Measurements from ENCODE around the gene CHAT. TPM values are rescaled to one million over a fixed set of nuclear protein-coding genes. Genes with fewer than 3 reads are reported as not detected.

CHAT gene
- total RNA-seq, 1 donor from 2014 or later: not detected

- no peak overlapping the region for H3K4me3 ChIP-seq (ENCODE audit: low read depth, low read length)
- no peak for TF ChIP-seq CTCF (conservative IDR thresholded peaks at IDR 0.05; ENCODE audit: low read depth, low read length)
- DNase-seq (ENCODE audit: low read depth): no peak
Measured at GRCh38 chr10:49616421-49617101, 2.7 kb downstream of the CHAT start.

GRCh38 chr10:49617121-49618020 is 3.5 kb downstream of the CHAT start:
- no peak for TF ChIP-seq CTCF (conservative IDR thresholded peaks at IDR 0.05; ENCODE audit: low read depth, low read length)
- DNase-seq (ENCODE audit: low read depth): no peak
- H3K4me3 ChIP-seq (ENCODE audit: low read depth, low read length): no peak overlapping the region

- TF ChIP-seq CTCF (conservative IDR thresholded peaks at IDR 0.05; ENCODE audit: low read depth, low read length): no peak
- H3K4me3 ChIP-seq (ENCODE audit: low read depth, low read length): no peak overlapping the region
- DNase-seq (ENCODE audit: low read depth): no peak
Measured at GRCh38 chr10:49618821-49619220, 5.0 kb downstream of the CHAT start.

- H3K4me3 ChIP-seq (ENCODE audit: low read depth, low read length): no peak overlapping the region
- DNase-seq (ENCODE audit: low read depth): no peak
- TF ChIP-seq CTCF (conservative IDR thresholded peaks at IDR 0.05; ENCODE audit: low read depth, low read length): no peak
Measured at GRCh38 chr10:49619613-49620012, 5.8 kb downstream of the CHAT start.

GRCh38 chr10:49620286-49620810 is 6.5 kb downstream of the CHAT start:
- no peak for TF ChIP-seq CTCF (conservative IDR thresholded peaks at IDR 0.05; ENCODE audit: low read depth, low read length)
- DNase-seq (ENCODE audit: low read depth): no peak
- H3K4me3 ChIP-seq (ENCODE audit: low read depth, low read length): no peak overlapping the region

GRCh38 chr10:49620841-49621378 is 7.1 kb downstream of the CHAT start:
- no peak overlapping the region for H3K4me3 ChIP-seq (ENCODE audit: low read depth, low read length)
- DNase-seq (ENCODE audit: low read depth): no peak
- TF ChIP-seq CTCF (conservative IDR thresholded peaks at IDR 0.05; ENCODE audit: low read depth, low read length): no peak

Data from epithelial cell of proximal tubule (primary cell).